HG02642 (cell line): Measurements from ENCODE around the gene HOXC11.

Source experiments
- ATAC-seq: cut with Tn5 transposase; IDR thresholded peaks from one replicate; pipeline ENCODE4 v1.9.1; 2021; ENCODE audit warnings: mild to moderate bottlenecking; ENCODE audit not compliant: unreplicated experiment, poor library complexity

Gene HOXC11

GRCh38 chr12:53995378-53996239, 22.7 kb downstream of the HOXC11 start:
- no peak for ATAC-seq

- ATAC-seq, result no peak
These were observed 23.6 kb downstream of the HOXC11 start for GRCh38 chr12:53996240-53997203.

- no peak for ATAC-seq
These were observed 24.5 kb downstream of the HOXC11 start for GRCh38 chr12:53997204-53998109.

- no peak for ATAC-seq
These were observed 25.4 kb downstream of the HOXC11 start for GRCh38 chr12:53998110-53998899.

GRCh38 chr12:53998900-53999236, 25.9 kb downstream of the HOXC11 start:
- ATAC-seq, result no peak

GRCh38 chr12:53999559-54000115, 26.7 kb downstream of the HOXC11 start:
- ATAC-seq, result no peak

GRCh38 chr12:54000116-54001114, 27.5 kb downstream of the HOXC11 start, which contains the start of gene HOXC9:
Gene HOXC9 (plus strand): TSS chr12:54000161. CDS start chr12:54000189, 28 bp downstream.
- no peak for ATAC-seq

GRCh38 chr12:54001283-54002187, 28.6 kb downstream of the HOXC11 start:
- ATAC-seq, result no peak

- no peak for ATAC-seq
These were observed 29.5 kb downstream of the HOXC11 start for GRCh38 chr12:54002278-54002914.

- no peak for ATAC-seq
These were observed 30.0 kb downstream of the HOXC11 start for GRCh38 chr12:54002915-54003389.

- no peak for ATAC-seq
These were observed 30.7 kb downstream of the HOXC11 start for GRCh38 chr12:54003625-54004024.

GRCh38 chr12:54004063-54004840, 31.3 kb downstream of the HOXC11 start:
- ATAC-seq, result no peak

- no peak for ATAC-seq
These were observed 32.1 kb downstream of the HOXC11 start for GRCh38 chr12:54004841-54005530.

GRCh38 chr12:54005531-54005852, 32.6 kb downstream of the HOXC11 start:
- ATAC-seq, result no peak
